ENCODE results near the gene IVD.

The IVD gene

DNA sequence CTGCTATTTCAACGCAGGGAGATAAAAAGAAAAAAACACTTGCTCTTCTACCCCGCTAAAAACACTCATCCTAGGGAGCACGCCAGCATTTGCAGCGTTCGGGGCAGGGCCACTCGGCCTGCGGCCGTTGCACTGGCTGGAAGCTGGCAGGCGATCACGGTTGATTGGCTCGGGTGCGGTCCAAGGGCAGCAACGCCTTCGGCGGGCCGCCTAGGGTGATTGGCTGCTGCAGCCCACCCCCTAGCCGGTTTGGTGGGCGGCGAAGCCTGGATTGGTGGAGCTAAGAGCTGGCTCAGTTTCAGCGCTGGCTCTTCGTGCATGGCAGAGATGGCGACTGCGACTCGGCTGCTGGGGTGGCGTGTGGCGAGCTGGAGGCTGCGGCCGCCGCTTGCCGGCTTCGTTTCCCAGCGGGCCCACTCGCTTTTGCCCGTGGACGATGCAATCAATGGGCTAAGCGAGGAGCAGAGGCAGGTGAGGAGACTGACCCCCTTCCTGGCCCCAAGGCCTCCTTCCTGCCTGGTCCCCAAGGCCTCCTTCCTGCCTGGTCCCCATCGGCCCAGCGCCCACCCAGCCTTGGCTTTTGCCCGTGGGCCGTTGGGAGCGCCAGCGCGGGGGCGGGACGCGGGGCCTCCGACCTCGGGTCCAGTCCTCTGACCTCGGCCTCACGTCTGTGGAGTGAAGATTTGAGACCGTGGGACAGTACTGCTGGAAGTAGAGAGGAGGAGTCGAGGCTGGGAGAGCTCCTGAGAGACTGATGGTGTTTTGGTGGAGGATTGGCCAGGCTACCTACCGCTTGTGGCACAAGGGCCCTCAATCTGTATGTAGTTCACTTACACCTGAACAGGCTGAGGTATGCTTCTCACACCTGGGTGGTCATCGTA, at the start of gene IVD:
Gene IVD, plus strand, starts transcription at position 295 of the 881 bp plus-strand sequence. Its CDS starts 33 bp downstream, at position 328.
- TF ChIP-seq, protein P1, sequence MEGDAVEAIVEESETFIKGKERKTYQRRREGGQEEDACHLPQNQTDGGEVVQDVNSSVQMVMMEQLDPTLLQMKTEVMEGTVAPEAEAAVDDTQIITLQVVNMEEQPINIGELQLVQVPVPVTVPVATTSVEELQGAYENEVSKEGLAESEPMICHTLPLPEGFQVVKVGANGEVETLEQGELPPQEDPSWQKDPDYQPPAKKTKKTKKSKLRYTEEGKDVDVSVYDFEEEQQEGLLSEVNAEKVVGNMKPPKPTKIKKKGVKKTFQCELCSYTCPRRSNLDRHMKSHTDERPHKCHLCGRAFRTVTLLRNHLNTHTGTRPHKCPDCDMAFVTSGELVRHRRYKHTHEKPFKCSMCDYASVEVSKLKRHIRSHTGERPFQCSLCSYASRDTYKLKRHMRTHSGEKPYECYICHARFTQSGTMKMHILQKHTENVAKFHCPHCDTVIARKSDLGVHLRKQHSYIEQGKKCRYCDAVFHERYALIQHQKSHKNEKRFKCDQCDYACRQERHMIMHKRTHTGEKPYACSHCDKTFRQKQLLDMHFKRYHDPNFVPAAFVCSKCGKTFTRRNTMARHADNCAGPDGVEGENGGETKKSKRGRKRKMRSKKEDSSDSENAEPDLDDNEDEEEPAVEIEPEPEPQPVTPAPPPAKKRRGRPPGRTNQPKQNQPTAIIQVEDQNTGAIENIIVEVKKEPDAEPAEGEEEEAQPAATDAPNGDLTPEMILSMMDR (conservative IDR thresholded peaks at IDR 0.05; ENCODE audit: low read depth, low read length): no peak
- DNase-seq (ENCODE audit: low read depth): peak; percentile 92
- H3K4me3 ChIP-seq (ENCODE audit: low read length): peak within 1 kb of the TSS; percentile 83

DNA sequence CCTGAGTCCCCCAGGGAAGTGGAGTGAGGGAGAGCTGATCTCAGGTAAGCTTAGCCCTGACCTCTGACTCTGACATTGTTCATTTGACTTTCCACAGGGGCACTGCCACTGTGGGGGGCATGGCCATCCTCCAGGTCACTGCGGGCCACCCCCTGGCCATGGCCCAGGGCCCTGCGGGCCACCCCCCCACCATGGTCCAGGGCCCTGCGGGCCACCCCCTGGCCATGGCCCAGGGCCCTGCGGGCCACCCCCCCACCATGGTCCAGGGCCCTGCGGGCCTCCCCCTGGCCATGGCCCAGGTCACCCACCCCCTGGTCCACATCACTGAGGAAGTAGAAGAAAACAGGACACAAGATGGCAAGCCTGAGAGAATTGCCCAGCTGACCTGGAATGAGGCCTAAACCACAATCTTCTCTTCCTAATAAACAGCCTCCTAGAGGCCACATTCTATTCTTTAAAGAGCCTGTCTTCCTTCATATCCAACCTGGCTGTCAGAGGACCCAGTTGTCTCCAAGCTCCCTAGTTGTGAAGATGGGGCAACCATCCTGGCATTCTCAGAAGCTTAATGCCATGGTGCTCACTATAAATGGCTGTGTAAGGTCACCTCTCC, 49.5 kb upstream of the IVD start:
- TF ChIP-seq, protein P1 (conservative IDR thresholded peaks at IDR 0.05; ENCODE audit: low read depth, low read length): no peak
- H3K4me3 ChIP-seq (ENCODE audit: low read length): no peak overlapping the region
- no peak for DNase-seq (ENCODE audit: low read depth)

DNA sequence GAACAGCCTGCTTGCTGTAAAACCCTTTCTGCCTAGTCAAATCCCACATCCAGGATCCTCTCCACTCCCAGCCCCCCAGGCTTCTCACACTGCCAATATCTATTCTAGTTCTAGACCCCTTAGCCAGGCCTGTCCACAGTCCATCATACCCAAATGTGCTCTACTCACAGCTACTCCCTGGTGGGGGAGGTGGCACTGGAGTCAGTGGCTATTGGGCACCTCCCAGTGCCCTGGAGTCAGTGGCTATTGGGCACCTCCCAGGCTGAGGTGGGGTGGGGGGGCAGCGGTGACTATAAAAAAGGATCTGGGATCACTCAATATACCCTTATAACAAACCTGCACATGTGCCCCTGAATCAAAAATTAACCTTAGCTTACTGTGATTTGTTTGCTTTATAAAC, 48.3 kb upstream of the IVD start:
- H3K4me3 ChIP-seq (ENCODE audit: low read length): no peak overlapping the region
- no peak for DNase-seq (ENCODE audit: low read depth)
- TF ChIP-seq, protein P1 (conservative IDR thresholded peaks at IDR 0.05; ENCODE audit: low read depth, low read length): no peak

DNA sequence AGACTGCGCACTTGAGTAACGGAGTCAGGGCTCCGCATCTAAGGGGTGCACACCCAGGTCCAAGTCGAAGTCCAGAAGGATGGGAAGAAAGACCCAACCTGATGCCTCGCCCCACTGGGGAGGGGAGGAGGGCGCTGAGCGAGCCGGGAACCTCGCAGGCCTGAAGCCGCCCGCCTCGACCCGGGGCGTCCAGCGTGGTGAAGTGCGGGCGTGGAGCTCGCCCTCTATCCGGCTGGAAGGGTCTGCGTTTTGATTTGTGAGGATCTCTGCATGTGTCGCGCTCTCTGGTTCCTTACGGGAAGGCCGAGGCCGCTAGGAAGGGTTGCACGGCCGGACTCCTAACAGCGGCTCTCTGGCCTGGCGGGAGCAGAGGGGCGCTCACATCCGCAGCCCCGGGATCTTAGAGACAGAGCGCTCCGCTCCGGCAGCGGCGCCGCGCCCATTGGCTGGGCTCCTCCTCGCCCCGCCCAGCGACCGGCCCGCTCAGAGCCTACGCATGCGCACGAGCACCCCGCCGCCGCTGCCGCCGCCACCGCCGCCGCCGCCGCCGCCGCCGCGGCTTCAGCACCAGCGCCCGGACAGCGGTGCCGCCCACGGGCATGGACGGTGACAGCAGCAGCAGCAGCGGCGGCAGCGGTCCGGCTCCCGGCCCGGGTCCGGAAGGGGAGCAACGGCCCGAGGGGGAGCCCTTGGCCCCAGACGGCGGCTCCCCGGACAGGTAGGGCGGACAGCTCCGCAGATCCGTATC, 47.7 kb upstream of the IVD start, which contains the start of gene DISP2:
Gene DISP2, plus strand, starts transcription at position 497 of the 748 bp plus-strand sequence. Its CDS starts 103 bp downstream, at position 600.
- TF ChIP-seq, protein P1 (conservative IDR thresholded peaks at IDR 0.05; ENCODE audit: low read depth, low read length): no peak
- peak within 1 kb of the TSS; percentile 54 for H3K4me3 ChIP-seq (ENCODE audit: low read length)
- no peak for DNase-seq (ENCODE audit: low read depth)

DNA sequence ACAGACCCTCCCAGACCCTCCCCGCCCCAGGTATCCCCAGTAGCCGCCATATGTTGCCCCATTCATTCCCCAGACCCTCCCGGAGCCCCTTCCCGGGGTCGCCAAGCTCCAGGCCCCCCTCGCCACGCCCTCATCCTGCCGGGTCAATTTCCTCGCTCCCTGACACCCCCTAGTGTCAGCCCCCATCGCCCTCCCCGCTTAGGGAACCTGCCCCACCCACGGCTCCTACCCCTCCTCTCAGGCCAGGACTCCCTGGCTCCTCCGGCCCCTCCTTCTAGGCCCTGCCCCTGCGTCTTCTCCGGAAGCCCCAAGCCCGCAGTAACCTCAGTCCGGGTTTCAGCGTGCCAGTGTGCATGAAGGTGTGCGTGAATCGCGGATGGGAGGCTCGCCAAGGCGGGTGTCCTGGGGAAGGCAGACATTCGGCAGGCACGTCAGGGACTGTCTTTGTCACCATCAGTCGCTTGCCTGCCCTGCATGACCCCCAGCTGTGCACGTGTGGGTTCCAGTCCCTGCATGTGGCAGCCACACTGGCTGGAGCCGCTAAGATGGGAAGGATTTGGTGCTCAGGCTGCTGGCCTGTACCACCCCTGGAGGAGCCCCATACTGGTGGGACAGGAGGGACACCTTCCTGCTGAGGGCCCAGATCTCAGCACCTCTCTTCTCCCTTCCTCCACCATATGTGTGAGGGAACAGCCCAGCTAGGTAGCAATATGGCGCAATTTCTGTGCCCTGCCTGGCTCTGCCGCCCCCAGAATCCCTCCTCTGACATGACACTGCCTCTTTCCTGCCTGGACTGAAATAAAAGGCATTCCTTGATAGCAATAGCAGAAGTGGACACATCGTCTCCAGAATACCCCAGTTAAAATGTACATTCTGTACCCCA, 46.9 kb upstream of the IVD start:
- TF ChIP-seq, protein P1 (conservative IDR thresholded peaks at IDR 0.05; ENCODE audit: low read depth, low read length): no peak
- peak overlapping the region; percentile 54 for H3K4me3 ChIP-seq (ENCODE audit: low read length)
- no peak for DNase-seq (ENCODE audit: low read depth)

DNA sequence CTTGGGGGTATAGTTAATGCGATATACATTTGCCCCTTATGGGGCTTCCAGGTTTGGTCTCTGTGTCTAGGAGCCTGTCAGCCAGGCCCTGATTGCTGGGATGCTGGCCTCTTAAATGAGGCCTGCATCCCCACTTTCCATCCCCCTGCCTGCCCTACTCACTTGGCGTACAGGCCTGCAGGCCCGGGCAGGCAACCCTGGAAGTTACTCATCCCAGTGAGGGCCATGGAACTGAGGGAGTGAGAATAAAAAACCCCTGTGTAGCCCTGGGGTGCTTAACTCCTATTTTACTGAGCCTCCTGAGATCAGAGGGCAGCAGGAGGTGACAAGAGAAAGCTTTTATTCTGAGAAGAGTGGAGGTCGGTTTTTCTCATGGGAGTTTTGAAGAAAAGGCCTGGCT, 45.6 kb upstream of the IVD start:
- TF ChIP-seq, protein P1 (conservative IDR thresholded peaks at IDR 0.05; ENCODE audit: low read depth, low read length): no peak
- no peak overlapping the region for H3K4me3 ChIP-seq (ENCODE audit: low read length)
- no peak for DNase-seq (ENCODE audit: low read depth)

Data from retinal pigment epithelial cell (primary cell).